GM21576 (cell line): ENCODE measurements around the gene DHX8.

ENCODE experiments used
- ATAC-seq: cut with Tn5 transposase; IDR thresholded peaks from one replicate; pipeline ENCODE4 v1.9.1; 2021; ENCODE audit warnings: mild to moderate bottlenecking, moderate library complexity; ENCODE audit not compliant: unreplicated experiment

The DHX8 gene

GRCh38 chr17:43521389-43521788 is 37.6 kb downstream of the DHX8 start:
- no peak for ATAC-seq

GRCh38 chr17:43524945-43525575 is 41.3 kb downstream of the DHX8 start:
- no peak for ATAC-seq

- no peak for ATAC-seq
These were observed 43.3 kb downstream of the DHX8 start for GRCh38 chr17:43526886-43527648.

- ATAC-seq = no peak
These were observed 44.7 kb downstream of the DHX8 start for GRCh38 chr17:43528319-43528987.

- no peak for ATAC-seq
These were observed 45.4 kb downstream of the DHX8 start for GRCh38 chr17:43528988-43529814.

GRCh38 chr17:43529947-43530287 is 46.1 kb downstream of the DHX8 start:
- ATAC-seq = no peak

GRCh38 chr17:43530288-43531081 is 46.7 kb downstream of the DHX8 start:
- ATAC-seq = no peak

- ATAC-seq = no peak
These were observed 47.3 kb downstream of the DHX8 start for GRCh38 chr17:43531082-43531378.

GRCh38 chr17:43531955-43532354 is 48.2 kb downstream of the DHX8 start:
- ATAC-seq = no peak

GRCh38 chr17:43532581-43532980 is 48.8 kb downstream of the DHX8 start:
- ATAC-seq = no peak

GRCh38 chr17:43533699-43534098 is 49.9 kb downstream of the DHX8 start:
- no peak for ATAC-seq

GRCh38 chr17:43534909-43535308 is 51.1 kb downstream of the DHX8 start:
- ATAC-seq = no peak

GRCh38 chr17:43536236-43536992 is 52.6 kb downstream of the DHX8 start:
- ATAC-seq = no peak

- ATAC-seq = no peak
These were observed 57.3 kb downstream of the DHX8 start for GRCh38 chr17:43540821-43541674.

- ATAC-seq = no peak
These were observed 59.1 kb downstream of the DHX8 start for GRCh38 chr17:43542859-43543258.

- ATAC-seq = no peak
These were observed 59.5 kb downstream of the DHX8 start for GRCh38 chr17:43543300-43543699.

- ATAC-seq = no peak
These were observed 60.2 kb downstream of the DHX8 start for GRCh38 chr17:43543771-43544575.

GRCh38 chr17:43545383-43545632 is 61.5 kb downstream of the DHX8 start:
- ATAC-seq = no peak
